Prostate gland (tissue), 2 donors: ENCODE results near the gene PHLPP1.

ENCODE experiments used
- POLR2A ChIP-seq: fragments of 450-650 bp; IDR thresholded peaks from one replicate; pipeline ENCODE4 v1.6.1; 2016; ENCODE audit warnings: antibody characterized with exemption, mild to moderate bottlenecking
- POLR2AphosphoS5 ChIP-seq: sonication (generic); formaldehyde crosslinking; IDR thresholded peaks from one replicate; pipeline ENCODE4 v1.6.1; 2017; ENCODE audit warnings: antibody characterized with exemption
- TF ChIP-seq, protein P1 (sequence below), 4 experiments: fragments of 200-600 bp in 2 of 4; fragments of 450-650 bp in 2 of 4; sonication (generic) in 2 of 4; IDR thresholded peaks; 1 replicate in 3 of 4; 2 replicates in 1 of 4; pipeline ENCODE4 v1.5.1; 2016 to 2019; ENCODE audit warnings: antibody characterized with exemption in 4 of 4, mild to moderate bottlenecking in 2 of 4, moderate library complexity in 2 of 4

GRCh38 chr18:62741584-62741983, 26.2 kb downstream of the PHLPP1 start:
- TF ChIP-seq, protein P1, sequence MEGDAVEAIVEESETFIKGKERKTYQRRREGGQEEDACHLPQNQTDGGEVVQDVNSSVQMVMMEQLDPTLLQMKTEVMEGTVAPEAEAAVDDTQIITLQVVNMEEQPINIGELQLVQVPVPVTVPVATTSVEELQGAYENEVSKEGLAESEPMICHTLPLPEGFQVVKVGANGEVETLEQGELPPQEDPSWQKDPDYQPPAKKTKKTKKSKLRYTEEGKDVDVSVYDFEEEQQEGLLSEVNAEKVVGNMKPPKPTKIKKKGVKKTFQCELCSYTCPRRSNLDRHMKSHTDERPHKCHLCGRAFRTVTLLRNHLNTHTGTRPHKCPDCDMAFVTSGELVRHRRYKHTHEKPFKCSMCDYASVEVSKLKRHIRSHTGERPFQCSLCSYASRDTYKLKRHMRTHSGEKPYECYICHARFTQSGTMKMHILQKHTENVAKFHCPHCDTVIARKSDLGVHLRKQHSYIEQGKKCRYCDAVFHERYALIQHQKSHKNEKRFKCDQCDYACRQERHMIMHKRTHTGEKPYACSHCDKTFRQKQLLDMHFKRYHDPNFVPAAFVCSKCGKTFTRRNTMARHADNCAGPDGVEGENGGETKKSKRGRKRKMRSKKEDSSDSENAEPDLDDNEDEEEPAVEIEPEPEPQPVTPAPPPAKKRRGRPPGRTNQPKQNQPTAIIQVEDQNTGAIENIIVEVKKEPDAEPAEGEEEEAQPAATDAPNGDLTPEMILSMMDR (IDR thresholded peaks at IDR 0.05) = no peak
- TF ChIP-seq POLR2A (no peak), POLR2AphosphoS5 (no peak)
